Cardiac muscle cell (in vitro differentiated cells and primary cell): ENCODE data around the gene SLITRK5. TPM values are rescaled to one million over a fixed set of nuclear protein-coding genes. Genes with fewer than 3 reads are reported as not detected.

Experiments used
- DNase-seq, 2 donors: peaks; one replicate each; pipeline versions ENCODE4 v3.0.0 to v3.0.0-alpha.2; 2010 to 2017; ENCODE audit warnings: low read depth in 1 of 2, low spot score in 1 of 2
- H3K27ac ChIP-seq: fragments of 200-600 bp; sonication (generic); 2 replicates; pipeline ENCODE4 v1.5.1; 2016
- H3K27me3 ChIP-seq: fragments of 200-600 bp; sonication (generic); 2 replicates; pipeline ENCODE4 v1.6.0; 2016; ENCODE audit warnings: control low read depth
- H3K36me3 ChIP-seq: fragments of 200-600 bp; sonication (generic); 2 replicates; pipeline ENCODE4 v1.5.1; 2016; ENCODE audit warnings: control low read depth
- H3K4me1 ChIP-seq: fragments of 200-600 bp; sonication (generic); 2 replicates; pipeline ENCODE4 v1.8.1; 2017; ENCODE audit warnings: low read depth, mild to moderate bottlenecking, mixed run types
- H3K4me3 ChIP-seq: fragments of 200-600 bp; sonication (generic); 2 replicates; pipeline ENCODE4 v1.5.1; 2016; ENCODE audit warnings: mild to moderate bottlenecking
- H3K9me3 ChIP-seq: fragments of 200-600 bp; sonication (generic); 2 replicates; pipeline ENCODE4 v1.5.1; 2017; ENCODE audit warnings: low read depth, mild to moderate bottlenecking, control low read depth
- polyA plus RNA-seq: library from polyadenylated mRNA; unstranded; fragments of >200 nt; fragmentation: Nextera tagmentation; extraction: Ambion mirVana; gene quantifications from 2 replicates; pipeline ENCODE4 v1.2.1, GENCODE V29; 2016
- total RNA-seq: library from RNA; depleted of rRNA; stranded (reverse); fragments of >200 nt; gene quantifications from 2 replicates; pipeline ENCODE4 v1.2.3, GENCODE V29; 2016
- TF ChIP-seq, protein P1 (sequence below): IDR thresholded peaks from 2 replicates; pipeline ENCODE4 v1.5.1; 2012; ENCODE audit warnings: low read depth, mild to moderate bottlenecking, low read length

SLITRK5 gene
- total and polyA plus RNA-seq, 2 experiments from 2014 or later = 0.06 to 0.10 TPM

GRCh38 chr13:87676254-87677042 is 5.3 kb downstream of the SLITRK5 start:
- peaks cover 92% of the 10 kb centered on the region for H3K27me3 ChIP-seq
- H3K36me3 ChIP-seq = no peaks in the 10 kb centered on the region
- H3K4me1 ChIP-seq = peaks cover 3% of the 10 kb centered on the region
- H3K9me3 ChIP-seq = no peaks in the 10 kb centered on the region
- no peak for DNase-seq
- TF ChIP-seq, protein P1, sequence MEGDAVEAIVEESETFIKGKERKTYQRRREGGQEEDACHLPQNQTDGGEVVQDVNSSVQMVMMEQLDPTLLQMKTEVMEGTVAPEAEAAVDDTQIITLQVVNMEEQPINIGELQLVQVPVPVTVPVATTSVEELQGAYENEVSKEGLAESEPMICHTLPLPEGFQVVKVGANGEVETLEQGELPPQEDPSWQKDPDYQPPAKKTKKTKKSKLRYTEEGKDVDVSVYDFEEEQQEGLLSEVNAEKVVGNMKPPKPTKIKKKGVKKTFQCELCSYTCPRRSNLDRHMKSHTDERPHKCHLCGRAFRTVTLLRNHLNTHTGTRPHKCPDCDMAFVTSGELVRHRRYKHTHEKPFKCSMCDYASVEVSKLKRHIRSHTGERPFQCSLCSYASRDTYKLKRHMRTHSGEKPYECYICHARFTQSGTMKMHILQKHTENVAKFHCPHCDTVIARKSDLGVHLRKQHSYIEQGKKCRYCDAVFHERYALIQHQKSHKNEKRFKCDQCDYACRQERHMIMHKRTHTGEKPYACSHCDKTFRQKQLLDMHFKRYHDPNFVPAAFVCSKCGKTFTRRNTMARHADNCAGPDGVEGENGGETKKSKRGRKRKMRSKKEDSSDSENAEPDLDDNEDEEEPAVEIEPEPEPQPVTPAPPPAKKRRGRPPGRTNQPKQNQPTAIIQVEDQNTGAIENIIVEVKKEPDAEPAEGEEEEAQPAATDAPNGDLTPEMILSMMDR = no peak
- no peak overlapping the region for H3K27ac ChIP-seq
- no peak overlapping the region for H3K4me3 ChIP-seq

DNA sequence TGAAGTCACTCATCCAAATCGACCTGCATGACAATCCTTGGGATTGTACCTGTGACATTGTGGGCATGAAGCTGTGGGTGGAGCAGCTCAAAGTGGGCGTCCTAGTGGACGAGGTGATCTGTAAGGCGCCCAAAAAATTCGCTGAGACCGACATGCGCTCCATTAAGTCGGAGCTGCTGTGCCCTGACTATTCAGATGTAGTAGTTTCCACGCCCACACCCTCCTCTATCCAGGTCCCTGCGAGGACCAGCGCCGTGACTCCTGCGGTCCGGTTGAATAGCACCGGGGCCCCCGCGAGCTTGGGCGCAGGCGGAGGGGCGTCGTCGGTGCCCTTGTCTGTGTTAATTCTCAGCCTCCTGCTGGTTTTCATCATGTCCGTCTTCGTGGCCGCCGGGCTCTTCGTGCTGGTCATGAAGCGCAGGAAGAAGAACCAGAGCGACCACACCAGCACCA is 5.9 kb downstream of the SLITRK5 start:
- Histone ChIP-seq H3K9me3 (no peaks in the 10 kb centered on the region), H3K4me1 (peaks cover 3% of the 10 kb centered on the region), H3K4me3 (peak overlapping the region; percentile 34), H3K27me3 (peaks cover 85% of the 10 kb centered on the region), H3K36me3 (no peaks in the 10 kb centered on the region), H3K27ac (no peak overlapping the region)
- TF ChIP-seq, protein P1 = no peak
- DNase-seq = no peak

DNA sequence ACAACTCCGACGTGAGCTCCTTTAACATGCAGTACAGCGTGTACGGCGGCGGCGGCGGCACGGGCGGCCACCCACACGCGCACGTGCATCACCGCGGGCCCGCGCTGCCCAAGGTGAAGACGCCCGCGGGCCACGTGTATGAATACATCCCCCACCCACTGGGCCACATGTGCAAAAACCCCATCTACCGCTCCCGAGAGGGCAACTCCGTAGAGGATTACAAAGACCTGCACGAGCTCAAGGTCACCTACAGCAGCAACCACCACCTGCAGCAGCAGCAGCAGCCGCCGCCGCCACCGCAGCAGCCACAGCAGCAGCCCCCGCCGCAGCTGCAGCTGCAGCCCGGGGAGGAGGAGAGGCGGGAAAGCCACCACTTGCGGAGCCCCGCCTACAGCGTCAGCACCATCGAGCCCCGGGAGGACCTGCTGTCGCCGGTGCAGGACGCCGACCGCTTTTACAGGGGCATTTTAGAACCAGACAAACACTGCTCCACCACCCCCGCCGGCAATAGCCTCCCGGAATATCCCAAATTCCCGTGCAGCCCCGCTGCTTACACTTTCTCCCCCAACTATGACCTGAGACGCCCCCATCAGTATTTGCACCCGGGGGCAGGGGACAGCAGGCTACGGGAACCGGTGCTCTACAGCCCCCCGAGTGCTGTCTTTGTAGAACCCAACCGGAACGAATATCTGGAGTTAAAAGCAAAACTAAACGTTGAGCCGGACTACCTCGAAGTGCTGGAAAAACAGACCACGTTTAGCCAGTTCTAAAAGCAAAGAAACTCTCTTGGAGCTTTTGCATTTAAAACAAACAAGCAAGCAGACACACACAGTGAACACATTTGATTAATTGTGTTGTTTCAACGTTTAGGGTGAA is 6.6 kb downstream of the SLITRK5 start:
- DNase-seq = peak in 1 of 2 donors; percentile 50

GRCh38 chr13:87678372-87678752 is 7.2 kb downstream of the SLITRK5 start:
- peaks cover 73% of the 10 kb centered on the region for H3K27me3 ChIP-seq
- DNase-seq = no peak
- H3K4me1 ChIP-seq = peaks cover 2% of the 10 kb centered on the region

More for the DNA sequence above, 6.6 kb downstream of the SLITRK5 start:
- Histone ChIP-seq H3K4me1 (peaks cover 3% of the 10 kb centered on the region), H3K9me3 (no peaks in the 10 kb centered on the region), H3K36me3 (no peaks in the 10 kb centered on the region), H3K27ac (no peak overlapping the region), H3K4me3 (peak overlapping the region; percentile 34), H3K27me3 (peaks cover 79% of the 10 kb centered on the region)
- TF ChIP-seq, protein P1 = no peak

DNA sequence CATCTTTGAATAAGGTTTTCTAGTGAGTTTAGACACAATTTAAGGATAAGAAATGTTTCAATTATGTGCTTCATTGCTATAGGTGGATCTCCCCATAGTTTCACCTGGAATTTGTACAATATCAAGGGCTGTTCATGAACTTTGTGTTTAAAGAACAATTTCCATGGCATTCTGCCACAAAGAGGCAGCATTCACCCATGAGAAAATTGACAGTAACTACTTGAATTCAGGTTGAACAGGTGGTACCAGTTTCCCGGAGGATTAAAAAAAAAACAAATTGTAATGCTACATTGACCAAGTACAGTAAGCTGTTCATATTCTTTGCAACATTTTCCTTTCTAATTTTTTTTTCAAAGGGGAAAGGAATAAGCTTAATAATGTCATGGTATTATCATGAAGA is 9.1 kb downstream of the SLITRK5 start:
- TF ChIP-seq, protein P1 = no peak
- no peaks in the 10 kb centered on the region for H3K9me3 ChIP-seq
- no peaks in the 10 kb centered on the region for H3K4me1 ChIP-seq
- H3K27me3 ChIP-seq = peaks cover 53% of the 10 kb centered on the region
- no peaks in the 10 kb centered on the region for H3K36me3 ChIP-seq
- no peak for DNase-seq
- H3K27ac ChIP-seq = no peak overlapping the region
- no peak overlapping the region for H3K4me3 ChIP-seq

More at GRCh38 chr13:87678372-87678752, 7.2 kb downstream of the SLITRK5 start:
- no peaks in the 10 kb centered on the region for H3K9me3 ChIP-seq
- H3K36me3 ChIP-seq = no peaks in the 10 kb centered on the region
- peak overlapping the region; percentile 34 for H3K4me3 ChIP-seq
- H3K27ac ChIP-seq = no peak overlapping the region
- TF ChIP-seq, protein P1 = no peak
